H1 (cell line): ENCODE results near the gene GRID1. TPM values are rescaled to one million over a fixed set of nuclear protein-coding genes. Genes with fewer than 3 reads are reported as not detected.

Experiments used
- SP1 ChIP-seq: IDR thresholded peaks from 2 replicates; pipeline ENCODE4 v1.6.1; 2011; ENCODE audit warnings: low read depth, low read length
- polyA plus RNA-seq, 7 experiments: library from polyadenylated mRNA; depleted of rRNA in 3 of 7; stranded (reverse) in 5 of 7; unstranded in 2 of 7; fragments of >200 nt in 5 of 7; fragments of 200-250 nt in 2 of 7; gene quantifications; 1 replicate in 5 of 7; 2 replicates in 1 of 7; 4 replicates in 1 of 7; pipeline versions ENCODE4 v1.2.1 to v1.2.3, GENCODE V29; 2011 to 2013; ENCODE audit warnings: missing spikeins in 2 of 7, mixed read lengths in 2 of 7
- total RNA-seq: library from RNA; stranded (reverse); fragmentation: NEBNext Ultra II Directional; extraction: Animal tissue kit (Norgen Biotek cat#: 25700); gene quantifications from 2 replicates; pipeline ENCODE4 v1.2.1, GENCODE V29; 2021

The GRID1 gene
- total and polyA plus RNA-seq, 2 of the 8 experiments (the other 6 are each of a cell fraction or from before 2014, with no cell fraction given) = 0.22 to 0.30 TPM

- no peak for TF ChIP-seq SP1
Measured at GRCh38 chr10:85915245-85915846, 451.2 kb downstream of the GRID1 start (continued).
